Fibroblast of villous mesenchyme (primary cell): Measurements from ENCODE around the gene PRTG. TPM values are rescaled to one million over a fixed set of nuclear protein-coding genes. Genes with fewer than 3 reads are reported as not detected.

Source experiments
- DNase-seq: peaks from one replicate; pipeline ENCODE4 v3.0.0-alpha.2; 2010; ENCODE audit warnings: low read depth
- H3K4me3 ChIP-seq: 2 replicates; pipeline ENCODE4 v1.5.1; 2011; ENCODE audit warnings: low read depth, mild to moderate bottlenecking, low read length
- CTCF ChIP-seq: IDR thresholded peaks from 2 replicates; pipeline ENCODE4 v1.5.1; 2012; ENCODE audit warnings: low read depth, mild to moderate bottlenecking, low read length; ENCODE audit not compliant: insufficient read depth
- small RNA-seq: library from RNA; depleted of rRNA; stranded (forward); fragments of <200 nt; gene quantifications from one replicate; pipeline ENCODE3, GENCODE V24; 2012
- total RNA-seq: library from RNA; depleted of rRNA; stranded (reverse); fragments of >200 nt; gene quantifications from 2 replicates; pipeline ENCODE4 v1.2.3, GENCODE V29; 2012

Gene PRTG
- total RNA-seq, 1 donor = 6.9 TPM

GRCh38 chr15:55586808-55587207 lies 156.1 kb downstream of the PRTG start:
- no peak for TF ChIP-seq CTCF
- DNase-seq = peak; percentile 3

GRCh38 chr15:55576943-55577342 lies 166.0 kb downstream of the PRTG start:
- no peak for TF ChIP-seq CTCF
- no peak for DNase-seq
- no peak overlapping the region for H3K4me3 ChIP-seq

More at GRCh38 chr15:55586808-55587207, 156.1 kb downstream of the PRTG start:
- peak overlapping the region; percentile 74 for H3K4me3 ChIP-seq

- no peak for DNase-seq
- TF ChIP-seq CTCF = no peak
- no peak overlapping the region for H3K4me3 ChIP-seq
Observed at GRCh38 chr15:55574096-55574495, 168.9 kb downstream of the PRTG start.

- DNase-seq = no peak
- no peak overlapping the region for H3K4me3 ChIP-seq
- no peak for TF ChIP-seq CTCF
Observed at GRCh38 chr15:55573224-55573623, 169.7 kb downstream of the PRTG start.

GRCh38 chr15:55564347-55565145 lies 178.4 kb downstream of the PRTG start:
- no peak overlapping the region for H3K4me3 ChIP-seq
- TF ChIP-seq CTCF = peak; percentile 27
- DNase-seq = no peak

GRCh38 chr15:55562601-55563000 lies 180.4 kb downstream of the PRTG start:
- no peak for DNase-seq
- TF ChIP-seq CTCF = no peak
- H3K4me3 ChIP-seq = no peak overlapping the region

Small RNAs within 50 kb of the gene (small RNA-seq; reads per million reads assigned to genes)
- not detected for gene AC009997.1

Other genes with a start within 250 kb of the PRTG start
- 0.64 and 1.3 TPM in 2 replicates for gene DNAAF4, start 234.9 kb downstream of the PRTG start, total RNA-seq
- gene PYGO1, start 154.8 kb downstream of the PRTG start, total RNA-seq = 9.0 and 12.5 TPM in 2 replicates